ENCODE results near the gene OR52E5.

- TF ChIP-seq EZH2 (IDR thresholded peaks at IDR 0.05; ENCODE audit: insufficient read depth, poor library complexity, severe bottlenecking) (no peak), EZH2phosphoT487 (IDR thresholded peaks at IDR 0.05; ENCODE audit: insufficient read depth, low read depth) (no peak)
These were observed 35.4 kb upstream of the OR52E5 start, which contains the start of gene OR52E8 for GRCh38 chr11:5857590-5857989.

Measured in GM23248 (cell line).